GM18909 (cell line): ENCODE results near the gene NUTM2D.
"Not testable (repeated sequence)": the region's sequence is repeated elsewhere in the genome, so short reads cannot be mapped to it uniquely, and the experiment has no call there.

ENCODE experiments used
- ATAC-seq: cut with Tn5 transposase; IDR thresholded peaks from one replicate; pipeline ENCODE4 v1.9.1; 2021; ENCODE audit warnings: mild to moderate bottlenecking; ENCODE audit not compliant: unreplicated experiment, poor library complexity

NUTM2D gene

DNA sequence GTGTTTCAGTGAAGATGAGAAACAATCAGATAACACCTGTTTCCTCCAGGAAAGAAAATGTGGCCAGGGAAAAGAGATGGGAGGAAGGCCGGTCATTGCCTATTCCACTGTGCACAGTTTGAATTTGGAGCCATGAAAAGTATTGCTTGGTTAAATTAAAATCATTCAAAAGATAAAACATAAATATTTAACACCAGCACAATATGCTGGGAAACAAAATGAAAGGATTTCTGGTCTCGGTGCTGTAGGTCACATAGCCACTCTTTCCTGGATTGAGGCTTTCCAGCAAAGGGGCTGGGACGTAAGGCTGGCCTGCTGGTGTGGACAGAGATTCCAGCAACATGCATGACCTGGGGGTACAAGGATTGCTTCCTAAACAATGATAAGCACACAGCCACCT, at the start of gene NUTM2D:
Gene NUTM2D, plus strand, starts transcription at position 301 of the 400 bp plus-strand sequence. CDS start 522 bp downstream, outside the sequence.
- ATAC-seq = not testable (repeated sequence)

DNA sequence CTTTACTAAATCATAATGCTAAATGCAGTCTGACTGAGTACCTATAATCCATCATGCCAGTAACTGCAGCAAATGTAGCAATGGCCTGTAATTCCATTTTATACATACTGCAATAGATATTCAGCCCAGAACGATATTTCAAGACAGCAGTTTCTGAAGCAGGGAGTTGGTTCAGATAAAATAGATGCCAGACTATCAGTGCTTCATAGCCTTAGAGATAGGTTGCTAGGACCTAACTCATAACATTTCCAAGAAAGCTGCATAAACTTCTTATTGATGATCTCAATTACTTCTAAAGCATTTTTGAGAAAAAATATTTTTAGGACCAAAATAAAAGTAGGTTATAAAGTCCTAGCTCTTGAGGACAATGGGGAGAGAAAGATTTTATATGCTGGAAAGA, 48.8 kb upstream of the NUTM2D start:
- not testable (repeated sequence) for ATAC-seq

DNA sequence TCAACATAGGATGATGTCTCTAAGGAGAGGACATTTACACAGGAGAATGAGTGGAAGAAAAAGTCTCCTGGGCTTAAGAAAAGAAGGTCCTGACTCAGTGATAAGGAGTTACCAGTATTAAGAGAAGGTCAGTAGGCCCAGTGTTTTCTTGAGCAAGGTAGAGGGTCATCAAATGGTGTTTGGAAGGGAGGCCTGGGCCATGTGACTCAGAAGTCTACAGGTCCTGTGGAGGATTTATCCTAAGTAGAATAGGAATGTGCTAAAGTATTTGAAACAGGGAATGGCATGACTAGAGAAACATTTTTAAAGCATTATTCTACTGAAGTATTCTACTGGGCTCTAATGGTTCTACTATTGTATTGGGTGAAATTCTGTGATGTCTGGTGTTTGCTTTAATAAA, 47.9 kb upstream of the NUTM2D start:
- not testable (repeated sequence) for ATAC-seq

DNA sequence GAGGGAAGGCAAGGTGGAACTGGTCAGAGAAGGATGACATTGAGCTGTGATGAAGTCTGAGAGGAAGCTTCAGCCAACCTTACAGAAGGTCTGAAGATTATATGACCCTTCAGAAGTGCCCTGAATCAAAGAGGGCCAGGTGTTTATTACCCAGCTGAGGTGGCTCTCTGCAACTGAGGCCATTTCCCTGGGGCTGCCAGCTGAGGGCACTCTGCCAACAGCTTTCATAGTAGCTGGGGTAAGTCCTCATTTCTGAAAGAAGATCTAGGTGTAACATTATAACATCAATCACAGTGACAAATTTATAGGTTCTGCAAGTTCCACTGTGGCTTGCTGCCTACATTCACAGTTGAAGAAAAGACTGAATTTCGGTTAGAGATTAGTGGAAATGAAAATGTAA, 46.0 kb upstream of the NUTM2D start:
- ATAC-seq = not testable (repeated sequence)

DNA sequence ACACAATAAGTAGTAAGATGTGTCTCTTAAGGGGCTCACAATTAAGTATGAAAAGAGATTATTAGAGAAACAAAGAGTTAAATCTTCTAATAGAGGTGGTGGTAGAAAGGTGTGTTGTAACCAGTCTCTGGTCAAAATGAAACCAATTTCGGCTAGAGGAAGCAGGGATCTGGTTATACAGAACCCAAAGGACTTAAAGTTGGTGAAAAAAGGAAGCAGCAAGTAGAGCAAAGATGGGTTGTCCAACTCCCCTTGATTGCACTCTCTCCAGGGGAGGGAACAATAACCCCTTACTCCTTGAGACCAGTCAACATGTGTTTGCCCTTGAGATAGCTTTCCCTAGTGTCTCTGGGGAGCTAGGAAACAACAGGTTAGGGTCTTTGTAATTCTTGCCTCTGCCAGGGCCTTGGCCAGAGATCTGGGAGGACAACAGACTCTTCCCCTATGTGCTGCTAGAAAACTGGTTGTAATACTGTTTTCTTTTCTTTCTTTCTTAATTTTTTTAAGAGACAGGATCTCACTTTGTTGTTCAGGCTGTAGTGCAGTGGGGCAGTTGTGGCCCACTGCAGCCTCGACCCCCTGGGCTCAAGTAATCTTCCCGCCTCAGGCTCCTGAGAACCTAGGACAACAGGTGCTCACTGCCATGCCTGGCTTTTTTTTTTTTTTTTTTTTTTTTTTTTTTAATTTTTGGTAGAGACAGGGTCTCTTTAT, 43.7 kb upstream of the NUTM2D start:
- peak; percentile 50 for ATAC-seq

DNA sequence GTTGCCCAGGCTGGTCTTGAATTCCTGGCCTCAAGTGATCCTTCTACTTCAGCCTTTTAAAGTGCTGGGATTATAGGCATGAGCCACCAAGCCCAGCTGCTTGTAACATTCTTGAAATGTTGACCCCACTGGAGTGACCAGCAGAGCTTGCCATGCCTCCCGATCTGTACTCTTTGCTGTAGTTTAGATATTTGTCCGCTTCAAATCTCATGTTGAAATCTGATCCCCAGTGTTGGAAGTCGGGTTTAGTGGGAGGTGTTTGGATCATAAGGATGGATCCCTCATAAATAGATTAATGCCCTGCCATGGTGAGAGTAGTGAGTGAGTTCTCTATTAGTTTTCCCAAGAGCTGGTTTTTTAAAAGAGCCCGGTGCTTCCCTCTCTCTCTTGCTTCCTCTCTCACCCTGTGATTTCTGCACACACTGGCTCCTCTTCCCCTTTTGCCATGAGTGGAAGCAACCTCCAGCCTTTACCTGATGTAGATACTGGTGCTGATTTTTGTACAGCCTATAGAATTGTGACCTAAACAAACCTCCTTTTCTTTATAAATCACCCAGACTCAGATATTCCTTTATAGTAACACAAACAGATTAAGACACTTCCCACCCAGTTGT, 43.1 kb upstream of the NUTM2D start:
- not testable (repeated sequence) for ATAC-seq

DNA sequence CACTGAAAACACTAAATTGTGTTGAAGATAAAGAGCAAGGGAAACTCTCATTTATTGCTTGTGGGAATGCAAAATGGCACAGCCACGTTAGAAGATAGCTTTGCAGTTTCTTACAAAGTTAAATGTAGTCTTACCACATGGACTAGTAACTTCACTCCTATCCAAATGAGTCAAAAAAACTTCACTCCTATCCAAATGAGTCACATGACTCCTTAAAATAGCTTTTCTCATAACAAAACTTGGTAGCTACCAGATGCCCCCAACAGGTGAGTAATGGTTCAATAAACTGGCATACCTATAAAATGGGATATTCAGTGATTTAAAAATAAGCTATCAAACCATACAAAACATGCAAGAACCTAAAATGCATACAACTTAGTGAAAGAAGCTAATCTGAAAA, 36.0 kb upstream of the NUTM2D start:
- ATAC-seq = not testable (repeated sequence)

DNA sequence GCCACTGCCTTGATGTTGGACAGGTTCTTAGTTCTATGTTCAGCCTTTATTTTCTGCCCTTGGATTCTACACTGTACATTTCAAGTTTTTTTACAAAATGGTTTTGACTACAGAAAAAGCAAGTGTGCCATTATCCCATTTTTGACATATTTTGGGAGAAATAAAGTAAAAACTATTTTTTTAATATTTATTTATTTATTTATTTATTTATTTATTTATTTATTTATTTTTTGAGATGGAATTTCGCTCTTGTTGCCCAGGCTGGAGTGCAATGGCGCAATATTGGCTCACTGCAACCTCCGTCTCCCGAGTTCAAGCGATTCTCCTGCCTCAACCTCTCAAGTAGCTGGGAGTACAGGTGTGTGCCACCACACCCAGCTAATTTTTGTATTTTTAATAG, 33.0 kb upstream of the NUTM2D start:
- ATAC-seq = not testable (repeated sequence)

DNA sequence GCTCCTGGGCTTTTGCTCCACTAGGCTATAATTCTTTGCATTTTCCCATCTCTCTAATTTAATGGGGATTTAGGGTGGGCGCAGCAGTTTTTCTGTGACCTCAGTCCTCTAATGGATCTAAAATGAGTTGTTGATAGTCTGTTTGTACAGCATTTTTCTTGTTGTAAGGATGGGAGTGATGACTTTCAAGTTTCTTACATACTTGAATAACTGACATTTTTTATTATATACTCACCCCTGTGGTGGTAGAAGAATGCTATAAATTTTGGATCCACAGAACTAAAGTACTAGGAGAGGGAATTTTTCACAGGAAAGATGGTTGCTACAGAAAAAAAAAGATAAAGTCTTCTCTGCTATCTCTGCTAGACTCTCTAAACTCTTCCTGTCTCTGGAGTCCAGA, 29.6 kb upstream of the NUTM2D start:
- not testable (repeated sequence) for ATAC-seq

DNA sequence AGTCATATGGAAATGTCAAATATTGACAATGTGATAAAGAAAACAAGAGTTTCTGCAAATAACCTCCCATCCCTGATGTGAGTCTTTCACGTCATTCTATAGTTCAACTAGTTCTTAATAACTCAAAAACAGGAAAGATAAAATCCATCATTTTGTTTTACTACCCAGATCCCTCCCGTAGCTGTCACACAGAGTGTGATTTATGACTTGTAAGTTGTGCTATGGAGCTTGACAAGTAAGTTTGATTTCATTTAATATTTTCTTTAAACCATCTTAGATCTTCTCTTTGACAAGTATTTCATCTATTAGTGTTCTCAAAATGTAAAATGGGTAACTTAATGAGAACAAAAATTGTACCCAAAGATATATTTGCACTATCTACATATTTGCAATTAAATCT, 28.4 kb upstream of the NUTM2D start:
- not testable (repeated sequence) for ATAC-seq

- not testable (repeated sequence) for ATAC-seq
Observed at GRCh38 chr10:87332687-87333086, 24.9 kb upstream of the NUTM2D start.

GRCh38 chr10:87340411-87340810, 17.1 kb upstream of the NUTM2D start:
- not testable (repeated sequence) for ATAC-seq

- ATAC-seq = peak; percentile 17
Observed at GRCh38 chr10:87341546-87342142, 15.9 kb upstream of the NUTM2D start.

GRCh38 chr10:87342249-87342710, 15.3 kb upstream of the NUTM2D start:
- ATAC-seq = peak; percentile 87

DNA sequence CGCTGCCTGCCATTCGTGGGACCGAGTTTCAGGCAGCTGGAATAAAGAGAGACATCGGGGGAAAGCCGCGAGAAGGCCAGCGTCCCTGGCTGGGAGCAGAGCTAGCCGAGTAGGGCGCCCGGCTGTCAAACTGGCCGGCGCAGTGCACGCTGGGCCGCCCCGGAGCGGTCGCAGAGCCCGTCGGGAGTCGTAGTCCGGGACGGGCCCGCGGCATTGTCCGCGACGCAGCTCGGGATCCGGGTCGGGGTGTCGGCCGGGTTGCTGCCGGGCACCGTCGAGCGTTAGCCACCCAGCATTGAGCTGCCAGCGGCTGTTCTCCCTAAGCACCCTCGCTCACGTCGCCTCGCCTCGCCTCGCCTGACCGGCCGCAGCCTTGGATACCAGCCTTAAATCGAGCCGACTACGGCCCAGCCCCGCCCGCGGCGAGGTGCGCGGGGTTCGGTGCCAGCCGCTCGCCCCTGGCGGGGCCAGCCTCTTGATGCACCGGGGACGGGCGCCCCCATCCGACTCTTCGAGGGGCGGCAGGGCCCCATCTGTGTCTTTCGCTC, 14.8 kb upstream of the NUTM2D start:
- ATAC-seq = peak; percentile 80

- not testable (repeated sequence) for ATAC-seq
Observed at GRCh38 chr10:87345743-87346142, 11.8 kb upstream of the NUTM2D start.

DNA sequence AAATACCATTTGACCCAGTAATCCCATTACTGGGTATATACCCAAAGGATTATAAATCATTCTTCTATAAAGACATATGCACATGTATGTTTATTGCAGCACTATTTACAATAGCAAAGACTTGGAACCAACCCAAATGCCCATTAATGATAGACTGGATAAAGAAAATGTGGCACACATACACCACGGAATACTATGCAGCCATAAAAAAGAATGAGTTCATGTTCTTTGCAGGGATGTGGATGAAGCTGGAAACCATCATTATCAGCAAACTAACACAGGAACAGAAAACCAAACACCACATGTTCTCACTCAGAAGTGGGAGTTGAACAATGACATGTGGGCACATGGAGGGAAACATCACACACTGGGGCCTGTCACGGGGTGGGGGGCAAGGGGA, 7.4 kb upstream of the NUTM2D start:
- ATAC-seq = not testable (repeated sequence)

DNA sequence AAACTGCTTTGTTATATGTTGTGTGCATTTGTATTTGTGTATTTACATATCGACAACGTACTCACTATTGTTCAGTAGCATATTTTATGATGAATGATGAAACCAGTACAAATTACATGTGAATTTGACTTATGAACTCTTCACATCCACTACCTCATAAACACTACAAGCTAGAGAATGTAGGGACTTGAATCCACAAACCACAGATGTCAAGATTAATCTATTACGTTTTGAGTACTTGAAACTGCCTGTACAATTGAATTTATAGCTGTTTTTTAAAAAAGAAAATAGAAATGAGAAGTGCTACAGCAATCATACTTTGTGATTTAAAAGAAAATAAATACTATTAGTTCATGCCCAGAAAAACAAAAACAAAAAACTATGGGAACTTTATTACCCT, 4.7 kb upstream of the NUTM2D start:
- not testable (repeated sequence) for ATAC-seq

DNA sequence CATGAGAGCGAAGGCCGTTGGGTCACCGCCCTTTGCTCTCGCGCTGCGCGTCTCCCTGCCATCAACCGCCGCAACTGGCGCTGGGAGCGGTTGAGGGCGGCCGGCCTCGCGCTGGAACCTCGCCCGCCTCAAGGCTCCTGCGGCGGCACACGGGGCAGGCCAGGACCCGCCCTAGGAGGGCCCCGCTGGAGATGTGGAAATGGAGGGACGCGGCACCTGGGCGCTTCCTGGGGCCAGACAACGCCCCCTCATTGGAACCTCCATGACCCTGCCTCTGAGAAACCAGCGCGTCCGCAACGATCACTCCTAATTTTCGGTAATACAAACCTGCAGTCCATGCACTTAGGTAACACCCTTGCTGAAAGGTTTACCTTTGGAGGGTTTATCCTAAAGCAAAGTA, 2.4 kb upstream of the NUTM2D start:
- not testable (repeated sequence) for ATAC-seq

GRCh38 chr10:87358159-87358558, 615 bp downstream of the NUTM2D start:
- not testable (repeated sequence) for ATAC-seq

DNA sequence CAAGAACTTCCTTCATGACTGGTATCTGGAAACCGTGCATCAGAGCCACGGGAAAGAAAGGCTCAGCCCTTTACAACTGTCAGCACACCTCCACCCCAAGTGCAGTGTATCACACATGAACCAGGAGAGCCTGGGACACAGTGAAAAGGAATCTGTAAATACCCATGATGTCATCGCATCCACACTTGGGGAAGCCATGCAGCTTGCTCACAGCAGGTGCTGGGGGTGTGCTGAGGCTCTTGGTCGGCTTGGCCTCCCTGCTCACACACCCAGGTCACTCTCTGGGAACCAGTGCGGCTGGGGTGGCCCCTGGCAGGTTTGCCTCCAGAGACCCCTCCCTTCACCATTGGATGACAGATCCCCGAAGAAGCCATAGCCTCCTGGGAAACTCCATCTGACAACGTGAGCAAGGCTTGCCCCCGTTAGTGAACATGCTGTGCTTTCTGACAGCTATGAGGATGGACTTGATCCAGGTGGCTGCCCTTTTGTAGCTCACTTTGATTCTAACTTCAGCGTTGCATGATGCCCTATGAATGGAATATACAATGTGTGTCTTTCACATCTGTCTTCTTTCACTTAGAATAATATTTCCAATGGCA, 12.1 kb downstream of the NUTM2D start:
- not testable (repeated sequence) for ATAC-seq
